Endothelial cell of umbilical vein (primary cell): ENCODE results near the gene GPR89A. TPM values are rescaled to one million over a fixed set of nuclear protein-coding genes. Genes with fewer than 3 reads are reported as not detected.

Experiments used
- BruUV-seq: library from RNA; stranded (reverse); fragments of 400-500 nt; replicated peaks from 2 replicates; lab custom pipeline; 2021; lab: Mats Ljungman, UMichigan
- CTCF ChIA-PET: fragments of 300-600, 350-600 bp; sonication (Branson Sonifier 250); formaldehyde crosslinking; loops from one replicate; lab custom pipeline; 2021; ENCODE audit warnings: antibody characterized with exemption, inconsistent platforms; lab: Charles Lee
- POLR2A ChIA-PET: fragments of 300-600, 350-600 bp; sonication (Branson Sonifier 250); formaldehyde crosslinking; loops from one replicate; lab custom pipeline; 2021; ENCODE audit warnings: antibody characterized with exemption, inconsistent platforms; lab: Charles Lee
- DNase-seq: peaks from one replicate; pipeline ENCODE4 v3.0.0-alpha.2; 2011; ENCODE audit warnings: low read depth, low spot score
- FAIRE-seq: peaks from 2 replicates; lab custom pipeline; 2011; peaks lifted over from hg19 to GRCh38; lab: Jason Lieb, UNC
- H2AFZ ChIP-seq: 2 replicates; pipeline ENCODE4 v1.6.0; 2012; ENCODE audit warnings: low read depth, low read length, control low read depth, inconsistent platforms
- H3K27ac ChIP-seq: 2 replicates; pipeline ENCODE4 v1.5.1; 2011; ENCODE audit warnings: low read depth, mild to moderate bottlenecking, control low read depth, low read length, moderate library complexity; ENCODE audit not compliant: insufficient read depth
- H3K27me3 ChIP-seq, 2 experiments: 2 replicates each; pipeline versions ENCODE4 v1.6.0 to v1.6.1; 2011; ENCODE audit warnings: low read length in 2 of 2, mixed read lengths in 1 of 2; ENCODE audit not compliant: control insufficient read depth in 2 of 2, insufficient read depth in 2 of 2
- H3K36me3 ChIP-seq, 2 experiments: 2 replicates in 1 of 2; 3 replicates in 1 of 2; pipeline ENCODE4 v1.5.1; 2011; ENCODE audit warnings: low read length in 2 of 2, mild to moderate bottlenecking in 1 of 2, moderate library complexity in 1 of 2; ENCODE audit not compliant: control insufficient read depth in 2 of 2, insufficient read depth in 2 of 2; ENCODE audit errors: extremely low read depth in 1 of 2
- H3K4me1 ChIP-seq: 3 replicates; pipeline ENCODE4 v1.5.1; 2011; ENCODE audit warnings: mild to moderate bottlenecking, low read length; ENCODE audit not compliant: control insufficient read depth, insufficient read depth; ENCODE audit errors: extremely low read depth
- H3K4me2 ChIP-seq: 2 replicates; pipeline ENCODE4 v1.6.1; 2011; ENCODE audit warnings: low read length, control low read depth, mixed read lengths; ENCODE audit not compliant: insufficient read depth
- H3K4me3 ChIP-seq, 3 experiments: fragments of 200-600 bp in 1 of 3; sonication (generic), shearing (Covaris generic) in 1 of 3; replicated peaks in 1 of 3; 2 replicates each; pipeline ENCODE4 v1.5.1; 2011 to 2016; ENCODE audit warnings: control low read depth in 3 of 3, low read length in 3 of 3, mild to moderate bottlenecking in 2 of 3, inconsistent platforms in 1 of 3, low read depth in 1 of 3, moderate library complexity in 1 of 3; ENCODE audit not compliant: insufficient read depth in 1 of 3
- H3K79me2 ChIP-seq: 2 replicates; pipeline ENCODE4 v1.6.0; 2012; ENCODE audit warnings: low read length, inconsistent platforms; ENCODE audit not compliant: control insufficient read depth, insufficient read depth
- H3K9ac ChIP-seq: replicated peaks from 2 replicates; pipeline ENCODE3; 2011; ENCODE audit warnings: low read length, control low read depth; ENCODE audit not compliant: insufficient read depth; ENCODE audit errors: extremely low read depth
- H3K9me1 ChIP-seq: replicated peaks from 3 replicates; pipeline ENCODE4 v1.6.0; 2011; ENCODE audit warnings: mild to moderate bottlenecking, low read length; ENCODE audit not compliant: control insufficient read depth, insufficient read depth; ENCODE audit errors: extremely low read depth
- H3K9me3 ChIP-seq: replicated peaks from 2 replicates; pipeline ENCODE4 v1.5.1; 2012; ENCODE audit warnings: low read length, inconsistent platforms; ENCODE audit not compliant: control insufficient read depth, insufficient read depth
- H4K20me1 ChIP-seq: replicated peaks from 2 replicates; pipeline ENCODE3; 2011; ENCODE audit warnings: mild to moderate bottlenecking, low read length; ENCODE audit not compliant: control insufficient read depth, insufficient read depth; ENCODE audit errors: extremely low read depth
- CTCF ChIP-seq, 2 donors: IDR thresholded peaks; 1 replicate in 1 of 2; 2 replicates in 1 of 2; pipeline ENCODE4 v1.5.1; 2011; ENCODE audit warnings: low read length in 2 of 2, mild to moderate bottlenecking in 2 of 2, moderate library complexity in 2 of 2, control low read depth in 1 of 2, inconsistent platforms in 1 of 2, low read depth in 1 of 2; ENCODE audit not compliant: insufficient read depth in 1 of 2; ENCODE audit errors: extremely low read depth in 1 of 2
- EZH2 ChIP-seq: IDR thresholded peaks from 2 replicates; pipeline ENCODE4 v1.6.1; 2012; ENCODE audit warnings: borderline replicate concordance, low read depth, mild to moderate bottlenecking, moderate library complexity, low read length, inconsistent platforms; ENCODE audit not compliant: severe bottlenecking
- FOS ChIP-seq: IDR thresholded peaks from 2 replicates; pipeline ENCODE4 v1.6.1; 2011; ENCODE audit warnings: mild to moderate bottlenecking, low read length, moderate library complexity, borderline replicate concordance; ENCODE audit not compliant: insufficient read depth
- GATA2 ChIP-seq: IDR thresholded peaks from 2 replicates; pipeline ENCODE4 v1.7.0; 2011; ENCODE audit warnings: low read depth, mild to moderate bottlenecking, moderate library complexity, mixed read lengths, low read length; ENCODE audit not compliant: insufficient read length, insufficient read depth
- JUN ChIP-seq: IDR thresholded peaks from 2 replicates; pipeline ENCODE4 v1.6.1; 2011; ENCODE audit warnings: borderline replicate concordance, low read depth; ENCODE audit not compliant: insufficient read length, insufficient read depth
- MAX ChIP-seq: IDR thresholded peaks from 2 replicates; pipeline ENCODE4 v1.6.1; 2011; ENCODE audit not compliant: insufficient read depth, insufficient read length
- MYC ChIP-seq: IDR thresholded peaks from one replicate; pipeline ENCODE4 v1.6.1; 2011; ENCODE audit warnings: mild to moderate bottlenecking, low read depth, low read length
- POLR2A ChIP-seq: IDR thresholded peaks from 2 replicates; pipeline ENCODE4 v1.6.1; 2012; ENCODE audit warnings: low read depth, mild to moderate bottlenecking, control low read depth, low read length
- POLR2AphosphoS5 ChIP-seq: IDR thresholded peaks from 2 replicates; pipeline ENCODE4 v1.6.1; 2012; ENCODE audit warnings: low read depth, mild to moderate bottlenecking, control low read depth, low read length, moderate library complexity; ENCODE audit not compliant: insufficient read depth
- dilution Hi-C: fragments of 300-500 bp; cut with MboI; formaldehyde crosslinking; loops from one replicate; pipeline ENCODE4 v1.15.0; 2019; ENCODE audit warnings: low sequenced_read_pairs; ENCODE audit not compliant: extremely low pct_ligation_motif_present
- intact Hi-C: fragments of 100-400 bp; cut with micrococcal nuclease; formaldehyde crosslinking; loops from one replicate; pipeline ENCODE4 v1.10.0; 2022
- polyA plus RNA-seq, 4 experiments: library from polyadenylated mRNA; depleted of rRNA in 3 of 4; stranded (reverse) in 3 of 4; unstranded in 1 of 4; fragments of >200 nt; gene quantifications; 2 replicates each; pipeline versions ENCODE4 v1.2.1 to v1.2.3, GENCODE V29; 2011 to 2012; ENCODE audit warnings: missing spikeins in 1 of 4
- total RNA-seq: library from RNA; stranded (reverse); gene quantifications from 2 replicates; pipeline ENCODE4 v1.2.3, GENCODE V29; 2021

GPR89A gene
- total and polyA plus RNA-seq, 2 donors (not counting 3 experiments of a cell fraction or from before 2014, with no cell fraction given) = 13.8 to 35.7 TPM

- Histone ChIP-seq H3K79me2 (no peaks in the 10 kb centered on the region), H3K4me2 (no peak within 1 kb of the TSS), H3K27ac (no peak within 1 kb of the TSS), H3K9me3 (no peaks in the 10 kb centered on the region), H3K9ac (no peak within 1 kb of the TSS), H3K9me1 (no peaks in the 10 kb centered on the region), H3K27me3 (peaks cover 0 to 4% of the 10 kb centered on the region in 2 experiments), H3K4me1 (peaks cover 9% of the 10 kb centered on the region), H2AFZ (no peak within 1 kb of the TSS), H4K20me1 (no peaks in the 10 kb centered on the region), H3K36me3 (no peaks in the 10 kb centered on the region), H3K4me3 (no peak within 1 kb of the TSS)
- intact Hi-C loops (loop anchor here (2.0 kb wide), 3 partner anchors 105 to 293 kb away; partner anchors contain the start of genes POLR3C and RNF115), dilution Hi-C loops (no loop called here)
- no peak for DNase-seq
- CTCF ChIA-PET = interaction anchor here (1.0 to 2.2 kb wide), 5 partner anchors 11 to 27 kb away, joined by 3 to 15 read pairs (median 5); no protein-coding TSS in a partner anchor
- no TSS peak for BruUV-seq
- TF ChIP-seq FOS = no peak
- TF ChIP-seq EZH2 = no peak
- TF ChIP-seq CTCF (IDR thresholded peaks at IDR 0.05; ENCODE audit: extremely low read depth in 1 of 2, insufficient read depth in 1 of 2, low read depth in 1 of 2, low read length in 2 of 2) = no peak
- no peak for TF ChIP-seq POLR2A
- TF ChIP-seq GATA2 = no peak
- no peak for TF ChIP-seq MYC
- TF ChIP-seq POLR2AphosphoS5 = no peak
- no peak for TF ChIP-seq JUN
- TF ChIP-seq MAX = no peak
- POLR2A ChIA-PET = no interaction called here
- peak; percentile 8 for FAIRE-seq
Measured at GRCh38 chr1:145719230-145720079, 111.7 kb downstream of the GPR89A start, which contains the start of gene CD160. Gene CD160 (plus strand): TSS chr1:145719499. CDS start chr1:145728328, 8,829 bp downstream.

Other genes starting within 250 kb of the GPR89A start
- gene NBPF20, start 182.4 kb upstream of the GPR89A start, total RNA-seq = 5.0 and 5.3 TPM in 2 replicates
- 2.6 TPM in 2 replicates for gene NBPF20, start 182.4 kb upstream of the GPR89A start, polyA plus RNA-seq
- gene PDZK1, start 99.4 kb downstream of the GPR89A start, total RNA-seq = 0.58 TPM in 1 of 2 replicates, not detected in the other
- gene PDZK1, start 99.4 kb downstream of the GPR89A start, polyA plus RNA-seq = 0.03 and 0.11 TPM in 2 replicates
- not detected in 2 replicates for gene CD160, start 111.5 kb downstream of the GPR89A start, total RNA-seq
- gene CD160, start 111.5 kb downstream of the GPR89A start, polyA plus RNA-seq = not detected in 2 replicates
- gene RNF115, start 216.1 kb downstream of the GPR89A start, total RNA-seq = 17.3 and 20.5 TPM in 2 replicates
- gene RNF115, start 216.1 kb downstream of the GPR89A start, polyA plus RNA-seq = 6.4 and 7.6 TPM in 2 replicates
- gene POLR3C, start 216.2 kb downstream of the GPR89A start, total RNA-seq = 30.4 and 31.0 TPM in 2 replicates
- 28.4 and 29.5 TPM in 2 replicates for gene POLR3C, start 216.2 kb downstream of the GPR89A start, polyA plus RNA-seq
- 3.6 and 5.1 TPM in 2 replicates for gene NUDT17, start 237.6 kb downstream of the GPR89A start, total RNA-seq
- 9.0 TPM in 2 replicates for gene NUDT17, start 237.6 kb downstream of the GPR89A start, polyA plus RNA-seq